GM10847 (cell line): ENCODE measurements around the gene TCF4.

Source experiments
- POLR2A ChIP-seq: IDR thresholded peaks from 2 replicates; pipeline ENCODE4 v1.6.1; 2011; ENCODE audit not compliant: insufficient read length; ENCODE audit errors: extremely low read depth

Gene TCF4

DNA sequence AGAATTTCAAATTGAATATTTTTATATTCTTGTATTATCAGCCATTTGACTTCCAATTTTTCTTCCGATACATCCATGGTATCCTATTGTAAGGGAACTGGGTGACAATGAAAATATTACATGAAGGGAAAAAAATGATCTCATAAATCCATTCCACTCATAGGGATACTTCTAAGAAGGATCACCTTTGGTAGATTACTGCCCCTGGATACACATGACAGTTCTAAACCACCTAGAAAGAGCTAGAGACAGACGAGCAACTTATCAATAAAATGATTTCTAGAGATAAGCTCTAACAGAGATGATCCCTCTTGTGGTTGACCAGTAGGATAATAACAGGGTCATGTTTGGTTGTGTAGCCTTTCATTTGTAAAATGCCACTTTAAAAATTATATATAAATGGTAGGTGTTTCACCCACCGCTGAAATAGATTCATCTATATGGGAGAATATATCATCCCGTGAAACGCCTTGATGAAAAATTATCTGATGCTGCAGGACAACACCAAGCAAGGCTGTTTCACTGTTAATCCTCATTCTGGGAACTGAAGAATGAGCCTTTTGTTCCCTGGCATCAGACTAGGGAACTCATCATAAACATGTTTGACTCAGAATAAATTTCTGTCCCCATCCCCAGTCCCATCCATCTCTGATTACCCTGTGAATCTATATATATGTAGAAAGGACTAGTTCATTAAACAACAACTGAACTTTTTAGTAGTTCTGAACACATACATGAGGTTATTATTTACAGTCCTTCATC lies 180.0 kb downstream of the TCF4 start:
- no peak for TF ChIP-seq POLR2A

DNA sequence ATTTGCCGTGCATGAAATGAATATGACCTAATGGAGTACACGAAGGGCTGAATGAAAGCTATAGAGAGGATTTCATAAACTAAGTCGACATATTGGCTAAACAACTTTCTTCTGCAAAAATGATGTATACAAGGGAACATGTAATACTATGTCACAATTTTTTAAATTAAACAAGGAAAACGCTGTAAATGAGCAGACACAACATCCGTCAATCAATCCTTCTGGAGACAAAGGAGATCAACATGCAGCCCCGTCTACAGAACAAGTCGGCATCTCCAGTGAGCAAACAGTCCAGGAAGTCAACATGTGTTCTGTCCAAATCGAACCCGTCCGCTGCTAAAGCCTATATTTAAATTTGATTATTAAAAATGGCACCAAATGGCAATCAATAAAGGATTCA lies 180.8 kb downstream of the TCF4 start:
- no peak for TF ChIP-seq POLR2A

GRCh38 chr18:55406451-55406991 lies 181.5 kb downstream of the TCF4 start:
- no peak for TF ChIP-seq POLR2A

- TF ChIP-seq POLR2A: no peak
These were observed 182.0 kb downstream of the TCF4 start for GRCh38 chr18:55405893-55406406.

DNA sequence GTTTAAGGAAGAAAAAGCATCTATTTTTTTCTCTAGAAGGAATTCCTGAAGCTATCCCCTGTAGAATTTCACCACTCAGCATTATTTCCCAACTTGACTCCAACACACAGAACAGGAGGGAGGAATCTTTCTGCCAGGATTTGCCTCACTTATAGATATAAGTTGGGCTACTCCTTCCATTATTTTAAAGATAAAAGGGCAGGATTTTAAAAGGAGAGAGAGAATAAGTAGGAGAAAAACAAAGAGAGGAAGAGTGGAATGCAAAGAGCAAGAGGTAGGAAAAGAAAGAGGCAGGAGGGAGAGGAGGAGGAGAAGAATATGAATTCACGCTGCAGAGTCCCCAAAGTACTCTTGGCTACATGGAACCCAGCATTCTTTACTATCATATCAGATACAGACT lies 182.5 kb downstream of the TCF4 start:
- no peak for TF ChIP-seq POLR2A

GRCh38 chr18:55404832-55405465 lies 183.0 kb downstream of the TCF4 start:
- no peak for TF ChIP-seq POLR2A

- TF ChIP-seq POLR2A: no peak
These were observed 183.7 kb downstream of the TCF4 start for GRCh38 chr18:55404136-55404830.

DNA sequence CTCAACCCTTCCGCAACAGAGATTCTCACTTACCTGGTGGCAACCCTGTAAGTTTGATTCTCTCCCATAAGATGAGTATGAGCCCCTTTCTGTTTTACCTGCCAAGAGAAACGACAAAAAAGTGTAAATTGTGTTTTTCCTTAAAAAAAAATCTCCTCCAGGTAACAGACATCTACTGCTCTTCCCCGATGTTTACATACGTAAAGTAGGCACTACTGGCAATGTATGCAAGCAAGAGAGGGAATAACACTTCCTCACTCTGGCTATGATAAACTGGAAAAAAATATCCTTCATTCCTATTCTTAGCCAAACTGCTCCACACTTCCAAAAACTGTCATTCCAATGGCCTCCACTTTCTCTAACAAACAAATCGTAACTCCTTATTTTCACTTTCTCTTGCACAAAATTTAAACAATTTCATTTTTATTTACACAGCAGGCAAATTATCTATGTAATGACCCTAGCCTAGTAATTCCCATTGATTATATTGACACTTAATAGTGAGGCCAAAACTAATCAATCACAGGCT lies 184.5 kb downstream of the TCF4 start:
- TF ChIP-seq POLR2A: no peak

DNA sequence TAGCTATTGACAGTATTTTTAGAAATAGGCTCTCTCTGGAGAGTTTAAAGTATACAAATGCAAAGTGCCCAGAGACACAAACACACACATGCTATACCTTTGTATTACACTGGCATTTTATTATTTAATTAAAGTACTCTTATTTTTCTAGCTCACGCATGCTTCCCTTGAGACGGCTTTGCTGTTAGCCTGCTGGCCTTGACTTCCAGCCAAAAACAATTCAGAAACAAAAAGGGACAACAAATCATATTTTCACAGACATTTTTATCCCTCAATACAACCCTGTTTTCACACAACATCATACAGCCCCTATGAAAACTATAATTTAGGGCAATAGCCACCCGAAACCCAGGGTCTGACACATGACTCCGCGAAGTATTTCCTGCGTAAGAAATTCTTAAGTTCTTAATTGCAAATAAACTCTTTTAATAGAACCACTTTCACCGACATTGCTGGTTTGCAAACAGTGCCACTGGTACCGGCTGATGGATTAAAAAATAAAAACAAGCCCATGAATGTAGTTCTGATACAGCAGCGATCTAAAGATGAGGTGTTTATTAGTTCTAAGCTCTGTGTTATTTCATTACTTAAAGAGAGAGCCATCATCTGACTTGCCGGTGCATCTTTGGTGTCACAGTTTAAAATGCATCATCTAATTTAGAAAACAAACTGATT lies 185.1 kb downstream of the TCF4 start:
- no peak for TF ChIP-seq POLR2A

- TF ChIP-seq POLR2A: no peak
These were observed 186.3 kb downstream of the TCF4 start for GRCh38 chr18:55401638-55402191.

DNA sequence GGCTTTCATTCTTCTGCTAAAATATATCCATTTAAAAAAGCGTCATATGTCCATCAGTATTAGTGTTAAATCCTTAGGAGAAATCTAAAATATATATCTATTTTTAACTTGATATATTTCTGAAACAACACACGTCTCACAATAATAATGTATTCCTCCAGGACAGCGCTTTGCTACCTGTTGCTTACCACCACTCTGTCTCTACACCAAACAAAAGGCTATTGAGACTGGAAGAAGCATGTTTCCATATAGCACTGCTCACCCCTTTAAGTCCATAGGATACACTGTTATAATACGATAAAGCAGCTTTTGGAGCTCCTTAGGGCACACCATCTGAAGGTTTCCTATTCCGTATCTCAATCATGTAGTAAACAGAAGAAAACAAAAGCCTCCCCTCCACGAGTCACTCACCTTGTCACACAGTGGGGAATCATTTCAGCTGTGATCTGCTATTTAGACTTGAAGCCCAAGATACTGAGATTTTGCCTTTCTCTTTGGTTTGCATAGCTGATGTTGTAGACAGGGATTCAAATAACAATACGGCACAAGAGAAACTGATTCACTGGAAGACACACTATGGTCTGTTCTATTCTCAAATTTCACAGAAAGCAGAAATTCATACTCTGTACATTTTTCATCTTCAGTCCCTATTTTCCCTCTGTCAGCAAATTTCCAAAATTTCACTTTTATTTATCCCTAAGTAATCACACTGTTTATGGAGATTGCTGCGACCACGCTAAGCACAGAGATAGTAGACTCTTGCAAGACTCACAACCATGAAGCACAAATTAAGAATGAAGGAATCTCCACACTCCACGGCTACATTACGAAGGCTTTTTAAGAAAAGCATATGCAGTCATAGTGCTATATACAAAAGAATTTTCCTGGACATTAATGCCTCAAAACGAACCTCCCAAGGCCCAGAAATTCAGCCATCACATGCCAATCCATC lies 187.1 kb downstream of the TCF4 start:
- no peak for TF ChIP-seq POLR2A

GRCh38 chr18:55400081-55400480 lies 187.9 kb downstream of the TCF4 start:
- TF ChIP-seq POLR2A: no peak

GRCh38 chr18:55398858-55399257 lies 189.1 kb downstream of the TCF4 start:
- TF ChIP-seq POLR2A: no peak

DNA sequence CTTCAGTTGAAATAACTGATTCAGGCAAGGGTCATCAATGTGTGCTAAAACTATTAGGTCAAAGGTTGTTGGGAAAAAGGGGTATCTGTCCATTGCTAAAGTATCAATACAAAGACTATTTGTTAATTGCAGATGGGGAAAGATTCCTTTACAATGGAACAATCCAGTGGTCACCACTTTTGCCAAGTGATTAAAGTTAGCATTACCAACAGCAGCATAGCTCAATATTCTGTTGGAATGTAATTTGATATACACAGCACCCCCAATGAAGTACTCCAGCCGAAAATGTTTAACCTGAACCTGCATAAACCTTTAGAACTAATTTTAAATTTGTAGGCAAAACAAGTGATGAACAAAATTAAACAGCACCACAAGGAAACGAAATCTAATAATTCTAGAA lies 191.0 kb downstream of the TCF4 start:
- TF ChIP-seq POLR2A: no peak
